ENCODE results near the gene CENPO.
A peak's percentile ranks its signal among the peaks of the same experiment; 100 is the strongest.

The CENPO gene, protein sequence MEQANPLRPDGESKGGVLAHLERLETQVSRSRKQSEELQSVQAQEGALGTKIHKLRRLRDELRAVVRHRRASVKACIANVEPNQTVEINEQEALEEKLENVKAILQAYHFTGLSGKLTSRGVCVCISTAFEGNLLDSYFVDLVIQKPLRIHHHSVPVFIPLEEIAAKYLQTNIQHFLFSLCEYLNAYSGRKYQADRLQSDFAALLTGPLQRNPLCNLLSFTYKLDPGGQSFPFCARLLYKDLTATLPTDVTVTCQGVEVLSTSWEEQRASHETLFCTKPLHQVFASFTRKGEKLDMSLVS

DNA sequence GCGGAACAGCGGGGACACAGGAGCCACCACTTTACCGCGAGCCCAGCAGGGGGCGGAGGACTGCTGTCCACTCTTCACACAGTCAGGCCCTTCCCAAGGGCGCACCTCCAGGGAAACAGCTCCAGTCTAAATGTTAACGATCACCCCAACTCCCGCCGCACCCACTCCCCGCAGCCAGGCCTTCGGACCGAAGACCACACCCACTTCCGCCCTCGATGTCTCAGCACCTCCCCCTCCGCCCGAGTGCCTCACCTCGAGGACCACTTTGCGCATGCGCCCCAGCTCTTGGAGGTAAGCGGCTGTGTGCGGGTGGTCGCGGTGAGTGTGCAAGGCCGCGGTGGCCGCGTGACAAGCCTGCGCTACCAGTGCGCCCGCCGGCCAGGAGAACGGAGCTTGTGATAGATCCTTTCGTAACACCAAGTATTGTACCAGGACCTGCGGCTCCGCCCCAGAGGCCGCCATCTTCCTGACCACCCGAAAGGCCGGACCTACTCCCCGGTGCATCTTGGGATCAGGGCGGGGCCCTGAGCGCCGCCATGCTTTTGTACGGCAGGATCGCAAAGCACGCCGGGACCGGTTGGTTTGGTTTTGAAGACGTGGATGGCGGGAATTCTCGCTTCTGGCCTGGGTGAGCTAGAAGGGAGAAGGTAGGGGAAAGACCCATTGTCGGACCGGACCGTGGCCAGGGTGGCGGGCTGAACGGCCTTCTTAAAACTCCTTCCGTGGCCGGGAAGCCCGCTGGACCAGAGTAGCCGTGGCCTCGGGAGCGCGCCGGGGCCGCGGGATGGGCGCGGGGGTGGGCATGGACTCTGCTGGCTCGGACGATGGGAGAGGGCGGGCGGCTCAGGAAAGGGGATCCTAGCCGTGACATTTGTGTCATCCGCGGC lies at the start of gene CENPO, which contains the start of gene PTRHD1:
Gene CENPO, plus strand, starts transcription at position 552 of the 887 bp plus-strand sequence. CDS start 495 bp downstream, outside the sequence.
Gene PTRHD1, minus strand, starts transcription at position 518 of the 887 bp plus-strand sequence. Its CDS starts 14 bp downstream, at position 504.
- DNase-seq (ENCODE audit: low spot score), result peak; percentile 93

- DNase-seq (ENCODE audit: low spot score), result no peak
These were observed 49.3 kb upstream of the CENPO start for GRCh38 chr2:24743924-24744323.

DNA sequence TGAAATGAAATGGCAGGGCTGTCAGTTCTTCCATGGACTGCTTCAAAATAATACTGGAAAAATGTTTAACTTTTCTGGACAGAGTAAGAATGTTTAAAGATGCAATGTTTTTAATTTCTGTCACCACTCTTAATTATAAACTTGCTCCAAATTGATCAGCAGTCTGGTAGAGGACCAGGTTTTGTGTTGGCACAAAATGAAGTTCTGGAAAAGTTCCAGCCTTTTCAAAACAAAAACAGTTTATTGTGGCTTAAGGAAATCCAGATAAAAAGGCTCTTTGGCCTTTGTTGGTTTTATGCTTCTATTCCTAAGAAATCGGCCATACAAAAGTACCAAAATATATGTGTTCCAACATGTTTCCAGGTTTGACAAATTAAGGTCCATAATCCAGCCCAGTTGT lies 48.9 kb upstream of the CENPO start:
- no peak for DNase-seq (ENCODE audit: low spot score)

DNA sequence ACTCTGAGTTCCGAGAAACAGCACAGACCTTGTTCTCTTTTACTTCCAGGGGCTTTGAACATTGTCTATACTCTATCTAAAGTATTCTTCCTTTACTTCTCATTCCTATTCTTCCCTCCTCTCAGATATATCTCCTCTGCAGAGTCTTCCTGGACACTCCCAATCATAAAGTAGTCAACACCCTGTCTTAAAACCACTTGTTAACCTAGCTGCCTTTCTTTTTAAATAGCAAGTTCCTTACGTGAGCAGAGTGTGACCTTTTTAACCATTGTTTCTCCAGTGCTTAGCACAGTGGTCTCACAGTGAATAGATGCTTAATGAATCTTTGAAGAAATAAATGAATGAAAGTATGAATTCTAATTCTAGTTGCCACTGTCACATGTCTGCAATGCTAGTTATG lies 47.4 kb upstream of the CENPO start:
- DNase-seq (ENCODE audit: low spot score), result no peak

- no peak for DNase-seq (ENCODE audit: low spot score)
These were observed 45.9 kb upstream of the CENPO start for GRCh38 chr2:24747299-24747698.

GRCh38 chr2:24749069-24749691 lies 44.0 kb upstream of the CENPO start:
- DNase-seq (ENCODE audit: low spot score), result peak; percentile 65

- DNase-seq (ENCODE audit: low spot score), result no peak
These were observed 38.1 kb upstream of the CENPO start for GRCh38 chr2:24754985-24755705.

GRCh38 chr2:24756789-24757188 lies 36.4 kb upstream of the CENPO start:
- DNase-seq (ENCODE audit: low spot score), result no peak

DNA sequence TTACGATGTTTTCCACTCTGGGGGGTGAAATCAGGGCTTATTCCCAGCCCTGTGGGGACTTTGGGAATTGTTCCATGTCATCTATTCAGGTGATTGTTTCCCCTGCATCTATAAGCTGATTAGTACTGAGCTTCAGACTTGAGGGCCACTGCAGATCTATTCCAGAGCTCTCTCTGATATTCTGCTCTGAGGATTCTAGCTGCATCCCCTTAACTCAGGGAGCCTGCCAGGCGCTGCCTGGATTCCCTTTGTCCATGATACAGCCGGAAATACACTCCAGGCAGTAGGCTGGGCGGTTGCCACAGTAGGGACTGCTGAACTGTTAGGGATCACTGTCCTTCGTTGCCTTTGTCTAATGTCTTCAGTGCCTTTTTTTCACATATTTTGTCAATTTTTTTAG lies 31.4 kb upstream of the CENPO start:
- no peak for DNase-seq (ENCODE audit: low spot score)

DNA sequence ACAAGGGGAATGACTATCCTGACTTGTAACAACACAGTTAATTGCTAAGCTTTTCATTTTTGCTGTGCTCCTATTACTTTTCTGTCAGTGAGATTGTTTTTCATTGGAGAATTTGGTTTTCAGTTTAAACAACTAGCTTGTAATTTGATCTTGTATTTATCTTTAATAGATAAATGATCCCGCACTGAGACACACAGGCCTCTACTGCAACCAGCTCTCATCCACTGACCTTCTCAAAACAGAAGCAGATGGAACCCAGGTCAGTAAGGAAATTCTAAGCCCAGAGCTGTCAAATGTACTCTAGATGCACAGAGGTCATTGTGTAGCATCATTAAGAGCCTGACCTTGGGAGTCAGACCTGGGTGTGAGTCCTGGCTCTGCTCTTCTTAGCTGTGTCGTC lies 30.7 kb upstream of the CENPO start:
- no peak for DNase-seq (ENCODE audit: low spot score)

DNA sequence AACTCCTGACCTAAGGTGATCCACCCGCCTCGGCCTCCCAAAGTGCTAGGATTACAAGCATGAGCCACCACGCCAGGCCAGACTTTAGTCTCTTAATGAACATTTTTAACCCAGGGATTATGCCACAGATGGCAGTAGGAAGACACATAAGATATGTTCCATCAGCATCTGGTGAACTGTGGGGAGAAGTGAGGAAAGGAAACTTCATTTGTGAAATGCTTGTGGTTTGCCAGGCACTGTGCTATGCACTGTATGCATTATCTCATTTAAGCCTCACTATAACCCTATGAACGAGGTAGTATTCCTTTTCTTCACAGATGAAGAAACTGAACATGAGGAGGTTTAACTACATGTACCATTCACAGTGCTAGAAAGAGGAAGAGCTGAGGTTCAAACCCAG lies 29.4 kb upstream of the CENPO start:
- no peak for DNase-seq (ENCODE audit: low spot score)

DNA sequence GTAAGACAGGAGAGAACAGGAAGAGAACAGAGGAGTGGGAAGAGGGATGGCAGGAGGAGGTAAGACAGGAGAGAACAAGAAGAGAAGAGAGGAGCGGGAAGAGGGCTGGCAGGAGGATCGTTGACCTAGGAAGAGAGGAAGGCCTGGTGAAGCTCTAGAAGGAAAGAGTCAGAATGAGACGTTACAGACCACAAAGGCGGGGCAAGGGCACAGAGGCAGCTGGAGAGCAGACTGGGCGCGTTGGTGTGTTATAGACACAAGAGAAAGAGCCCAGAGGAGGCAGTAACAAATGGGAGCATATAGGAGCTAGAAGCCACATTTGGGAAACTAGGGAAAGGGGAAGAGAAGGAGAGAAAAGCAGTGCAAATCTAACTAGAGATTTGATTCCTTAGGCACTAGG lies 26.6 kb upstream of the CENPO start:
- DNase-seq (ENCODE audit: low spot score), result no peak

DNA sequence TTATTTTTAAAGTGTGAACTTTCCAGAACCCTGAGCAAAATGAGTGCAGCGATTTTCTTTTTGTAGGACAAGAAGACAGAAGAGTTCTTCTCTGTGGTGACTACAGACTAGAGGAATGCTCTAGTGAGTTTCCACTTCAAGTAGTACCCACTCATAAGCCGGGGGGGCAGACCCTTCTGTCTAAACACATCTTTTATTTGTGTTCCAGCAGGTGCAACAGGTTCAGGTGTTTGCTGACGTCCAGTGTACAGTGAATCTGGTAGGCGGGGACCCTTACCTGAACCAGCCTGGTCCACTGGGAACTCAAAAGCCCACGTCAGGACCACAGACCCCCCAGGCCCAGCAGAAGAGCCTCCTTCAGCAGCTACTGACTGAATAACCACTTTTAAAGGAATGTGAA lies 25.2 kb upstream of the CENPO start:
- no peak for DNase-seq (ENCODE audit: low spot score)

- DNase-seq (ENCODE audit: low spot score), result no peak
These were observed 24.6 kb upstream of the CENPO start for GRCh38 chr2:24768601-24769000.

DNA sequence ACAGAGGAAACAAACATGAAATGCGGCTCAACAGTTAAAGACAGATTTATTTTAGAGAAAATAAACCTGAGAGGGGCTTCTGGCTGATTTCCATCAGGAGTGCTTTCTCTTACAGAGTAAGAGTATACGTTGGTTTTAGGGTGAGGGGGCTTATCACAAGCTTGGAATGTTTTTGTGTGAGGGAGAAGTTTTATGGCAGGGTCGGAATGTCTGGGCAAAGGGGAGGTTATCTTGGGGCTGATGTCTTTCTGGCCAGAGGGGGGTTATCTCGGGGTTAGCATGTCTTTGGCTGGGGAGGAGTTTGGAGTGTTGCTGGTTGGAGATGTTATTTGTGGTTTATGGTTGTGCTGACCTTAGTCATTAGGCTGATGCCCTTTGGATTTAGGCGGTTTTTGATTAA lies 22.2 kb upstream of the CENPO start:
- no peak for DNase-seq (ENCODE audit: low spot score)

GRCh38 chr2:24771764-24772586 lies 21.2 kb upstream of the CENPO start:
- DNase-seq (ENCODE audit: low spot score), result no peak

- no peak for DNase-seq (ENCODE audit: low spot score)
These were observed 18.9 kb upstream of the CENPO start for GRCh38 chr2:24774373-24774772.

- no peak for DNase-seq (ENCODE audit: low spot score)
These were observed 14.1 kb upstream of the CENPO start for GRCh38 chr2:24779116-24779515.

GRCh38 chr2:24783641-24784040 lies 9.6 kb upstream of the CENPO start:
- no peak for DNase-seq (ENCODE audit: low spot score)

DNA sequence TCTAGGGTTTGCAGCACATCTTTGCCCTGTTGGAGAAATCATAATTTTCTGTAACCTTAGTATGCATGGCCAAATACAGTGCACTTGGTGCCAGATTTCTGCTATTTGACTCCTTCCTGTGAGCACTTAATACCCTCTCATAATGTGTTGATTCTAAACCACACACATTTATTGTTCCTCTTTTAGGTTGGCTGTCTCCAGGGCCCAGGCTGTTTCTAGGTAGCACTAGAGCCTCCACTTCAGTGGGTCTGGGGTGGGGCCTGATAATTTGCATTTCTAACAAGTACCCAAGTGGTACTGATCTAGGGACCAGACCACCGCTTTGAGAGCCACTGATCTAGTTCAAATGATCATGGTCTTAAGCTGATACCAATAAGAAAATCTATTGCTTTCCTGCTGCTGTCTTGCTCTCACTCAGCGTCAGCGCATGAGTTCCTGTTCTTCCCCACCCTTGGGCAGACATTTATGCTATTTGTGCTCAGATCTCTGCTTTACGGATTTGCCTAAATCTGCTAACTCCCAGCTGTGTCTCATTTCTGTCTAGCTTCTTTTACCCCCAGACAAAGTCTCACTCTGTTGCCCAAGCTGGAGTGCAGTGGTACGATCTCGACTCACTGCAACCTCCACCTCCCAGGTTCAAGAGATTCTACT lies 7.4 kb upstream of the CENPO start:
- DNase-seq (ENCODE audit: low spot score), result no peak

DNA sequence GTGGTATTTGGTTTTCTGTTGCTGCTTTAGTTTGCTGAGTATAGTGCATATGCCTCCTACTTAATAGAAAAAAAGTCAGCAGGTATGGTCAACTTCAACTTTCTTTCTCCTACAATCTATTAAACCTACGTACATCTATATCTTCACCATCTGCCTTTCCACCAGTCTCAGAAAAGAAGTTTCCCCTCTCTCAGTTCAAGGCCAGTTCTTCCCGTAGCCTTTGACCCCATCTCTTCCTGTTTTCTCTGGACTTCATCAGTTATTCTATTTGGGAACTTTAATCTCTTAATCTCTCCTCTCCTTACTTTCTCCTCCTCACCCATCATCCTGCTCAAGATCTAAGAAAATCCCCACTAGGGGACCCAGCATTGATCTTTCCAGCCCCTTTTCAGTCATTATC lies 5.7 kb upstream of the CENPO start:
- no peak for DNase-seq (ENCODE audit: low spot score)
